ES-I3 (cell line): Measurements from ENCODE around the gene SND1.

Experiments used
- H3K36me3 ChIP-seq: 2 replicates; pipeline ENCODE4 v1.6.1; 2013; ENCODE audit warnings: mild to moderate bottlenecking, low read length, control low read depth, moderate library complexity; ENCODE audit not compliant: insufficient read depth
- H3K4me1 ChIP-seq: 2 replicates; pipeline ENCODE4 v1.6.1; 2013; ENCODE audit warnings: mild to moderate bottlenecking, control low read depth, low read length; ENCODE audit not compliant: insufficient read depth
- H3K9ac ChIP-seq: 2 replicates; pipeline ENCODE4 v1.6.1; 2013; ENCODE audit warnings: low read depth, mild to moderate bottlenecking, low read length, moderate library complexity
- H3K9me3 ChIP-seq: 2 replicates; pipeline ENCODE4 v1.6.1; 2013; ENCODE audit warnings: mild to moderate bottlenecking, low read length, moderate library complexity; ENCODE audit not compliant: control insufficient read depth, insufficient read depth

SND1 gene

DNA sequence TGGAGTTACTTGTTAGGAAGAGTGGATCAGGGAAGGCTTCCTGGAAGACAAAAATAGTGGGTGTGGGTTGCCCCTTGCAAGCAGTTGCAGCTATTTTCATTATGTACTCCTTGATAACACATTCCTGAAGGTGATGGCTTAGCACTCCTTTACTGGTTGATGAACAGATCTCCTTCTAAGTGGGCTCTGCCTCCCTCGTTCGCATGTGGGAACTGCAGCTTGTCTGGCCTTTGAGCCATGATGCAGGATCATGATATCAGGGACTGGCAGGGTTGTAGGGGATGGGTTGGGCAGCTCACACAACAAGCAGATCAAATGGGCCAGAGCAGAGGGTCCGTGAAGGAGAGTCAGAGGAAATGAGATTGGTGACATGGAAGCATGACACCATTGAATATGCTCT is 408.0 kb downstream of the SND1 start:
- Histone ChIP-seq H3K36me3 (no peaks in the 10 kb centered on the region), H3K4me1 (no peaks in the 10 kb centered on the region), H3K9ac (no peak overlapping the region), H3K9me3 (no peaks in the 10 kb centered on the region)

DNA sequence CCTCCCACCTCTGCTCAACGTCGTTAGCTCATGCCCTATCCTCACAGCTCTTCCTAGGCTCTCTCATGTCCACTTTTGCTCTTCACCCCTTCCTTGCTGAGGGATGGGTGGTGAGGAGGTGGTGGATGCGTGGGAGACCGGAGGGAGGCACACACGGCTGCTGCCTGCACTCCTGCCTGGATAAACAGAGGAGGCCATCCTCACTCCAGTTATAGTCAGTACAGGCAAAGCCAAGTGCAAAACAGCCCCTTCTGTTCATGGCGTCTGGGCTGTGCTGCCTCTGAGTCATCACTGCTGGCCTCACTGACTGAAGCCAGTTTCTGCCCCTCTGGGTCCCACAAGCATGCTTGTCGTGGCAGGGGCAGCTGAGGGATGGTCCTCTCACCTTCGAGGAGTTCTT is 411.1 kb downstream of the SND1 start:
- H3K9me3 ChIP-seq: no peaks in the 10 kb centered on the region
- no peaks in the 10 kb centered on the region for H3K4me1 ChIP-seq
- no peaks in the 10 kb centered on the region for H3K36me3 ChIP-seq
- no peak overlapping the region for H3K9ac ChIP-seq

- Histone ChIP-seq H3K4me1 (no peaks in the 10 kb centered on the region), H3K36me3 (no peaks in the 10 kb centered on the region), H3K9me3 (no peaks in the 10 kb centered on the region), H3K9ac (no peak overlapping the region)
Measured at GRCh38 chr7:128065872-128066271, 413.9 kb downstream of the SND1 start.

- Histone ChIP-seq H3K36me3 (no peaks in the 10 kb centered on the region), H3K9me3 (no peaks in the 10 kb centered on the region), H3K9ac (no peak overlapping the region), H3K4me1 (no peaks in the 10 kb centered on the region)
Measured at GRCh38 chr7:128066395-128066794, 414.4 kb downstream of the SND1 start.

- Histone ChIP-seq H3K4me1 (no peaks in the 10 kb centered on the region), H3K36me3 (no peaks in the 10 kb centered on the region), H3K9ac (no peak overlapping the region), H3K9me3 (no peaks in the 10 kb centered on the region)
Measured at GRCh38 chr7:128066858-128067257, 414.9 kb downstream of the SND1 start.

GRCh38 chr7:128067983-128068382 is 416.0 kb downstream of the SND1 start:
- Histone ChIP-seq H3K9me3 (no peaks in the 10 kb centered on the region), H3K36me3 (no peaks in the 10 kb centered on the region), H3K4me1 (no peaks in the 10 kb centered on the region), H3K9ac (no peak overlapping the region)

- H3K36me3 ChIP-seq: 0 out of 2 replicates have a peak, but pooled peaks cover 2% of the 10 kb centered on the region
- no peaks in the 10 kb centered on the region for H3K4me1 ChIP-seq
- no peaks in the 10 kb centered on the region for H3K9me3 ChIP-seq
- H3K9ac ChIP-seq: no peak overlapping the region
Measured at GRCh38 chr7:128068785-128069184, 416.8 kb downstream of the SND1 start.

- H3K9ac ChIP-seq: no peak overlapping the region
- H3K36me3 ChIP-seq: 0 out of 2 replicates have a peak, but pooled peaks cover 2% of the 10 kb centered on the region
- no peaks in the 10 kb centered on the region for H3K9me3 ChIP-seq
- no peaks in the 10 kb centered on the region for H3K4me1 ChIP-seq
Measured at GRCh38 chr7:128069373-128070364, 417.7 kb downstream of the SND1 start.

- Histone ChIP-seq H3K36me3 (0 out of 2 replicates have a peak, but pooled peaks cover 2% of the 10 kb centered on the region), H3K4me1 (no peaks in the 10 kb centered on the region), H3K9ac (no peak overlapping the region), H3K9me3 (no peaks in the 10 kb centered on the region)
Measured at GRCh38 chr7:128071376-128071775, 419.4 kb downstream of the SND1 start.

- no peaks in the 10 kb centered on the region for H3K9me3 ChIP-seq
- H3K36me3 ChIP-seq: 0 out of 2 replicates have a peak, but pooled peaks cover 2% of the 10 kb centered on the region
- H3K9ac ChIP-seq: no peak overlapping the region
- no peaks in the 10 kb centered on the region for H3K4me1 ChIP-seq
Measured at GRCh38 chr7:128071801-128072200, 419.8 kb downstream of the SND1 start.

- Histone ChIP-seq H3K36me3 (peaks cover 2% of the 10 kb centered on the region; the same call in 1 of the 2 replicates), H3K9ac (no peak overlapping the region), H3K4me1 (no peaks in the 10 kb centered on the region), H3K9me3 (no peaks in the 10 kb centered on the region)
Measured at GRCh38 chr7:128073671-128074310, 421.8 kb downstream of the SND1 start.

GRCh38 chr7:128074336-128074735 is 422.3 kb downstream of the SND1 start:
- H3K9ac ChIP-seq: no peak overlapping the region
- H3K36me3 ChIP-seq: peaks cover 2% of the 10 kb centered on the region; the same call in 1 of the 2 replicates
- H3K9me3 ChIP-seq: no peaks in the 10 kb centered on the region
- H3K4me1 ChIP-seq: no peaks in the 10 kb centered on the region

- Histone ChIP-seq H3K9me3 (no peaks in the 10 kb centered on the region), H3K36me3 (peaks cover 2% of the 10 kb centered on the region; the same call in 1 of the 2 replicates), H3K4me1 (no peaks in the 10 kb centered on the region), H3K9ac (no peak overlapping the region)
Measured at GRCh38 chr7:128074736-128075135, 422.7 kb downstream of the SND1 start.

DNA sequence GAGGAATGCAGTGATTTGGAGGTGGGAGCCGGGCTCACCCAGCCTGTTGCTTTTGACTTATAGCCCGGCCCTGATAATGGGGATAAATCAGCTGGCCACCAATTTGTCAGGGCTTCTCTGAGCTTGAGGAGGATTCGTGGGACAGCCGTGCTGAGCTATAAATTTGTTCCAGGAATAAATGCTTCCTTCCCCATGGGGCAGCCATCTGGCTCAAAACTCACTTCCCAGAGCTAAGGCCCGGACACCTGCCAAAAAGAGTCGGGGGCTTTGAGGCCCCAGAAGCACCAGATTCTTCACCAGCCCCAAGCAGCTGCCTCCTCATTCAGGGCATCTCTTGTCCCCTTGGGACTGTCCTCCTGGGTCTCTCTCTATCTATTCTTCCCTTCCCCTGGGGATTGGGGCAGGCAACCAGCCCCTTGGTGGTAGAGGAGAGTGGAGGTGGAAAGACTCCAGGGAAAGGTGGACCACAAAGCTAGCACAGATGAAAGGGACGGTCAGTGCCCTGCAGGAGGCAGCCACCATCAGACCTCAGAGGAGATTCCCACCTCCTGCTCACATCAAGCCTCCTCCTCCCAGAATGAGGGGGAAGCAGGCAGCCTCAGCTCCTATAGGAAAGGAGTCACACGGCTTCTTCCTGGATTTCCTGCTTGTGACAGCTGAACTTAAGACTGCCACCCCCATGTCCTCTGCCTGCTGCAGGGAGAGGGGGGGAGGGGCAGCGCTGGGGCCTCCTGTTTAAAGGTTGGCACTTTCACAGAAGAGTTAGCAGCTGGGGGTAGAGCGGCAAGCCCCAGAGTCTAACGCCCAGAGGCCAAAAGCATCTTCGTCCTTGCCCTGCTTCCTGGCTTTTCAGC is 423.5 kb downstream of the SND1 start:
- H3K4me1 ChIP-seq: no peaks in the 10 kb centered on the region
- H3K9ac ChIP-seq: no peak overlapping the region
- H3K36me3 ChIP-seq: peaks cover 2% of the 10 kb centered on the region; the same call in 1 of the 2 replicates
- H3K9me3 ChIP-seq: no peaks in the 10 kb centered on the region
